GM12873 (cell line): Measurements from ENCODE around the gene KRTAP10-12.

Experiments
- CTCF ChIP-seq: IDR thresholded peaks from 2 replicates; pipeline ENCODE4 v1.5.1; 2012; ENCODE audit warnings: low read depth, mild to moderate bottlenecking, moderate library complexity, low read length, control low read depth; ENCODE audit not compliant: insufficient read depth; ENCODE audit errors: missing control alignments

The KRTAP10-12 gene

DNA sequence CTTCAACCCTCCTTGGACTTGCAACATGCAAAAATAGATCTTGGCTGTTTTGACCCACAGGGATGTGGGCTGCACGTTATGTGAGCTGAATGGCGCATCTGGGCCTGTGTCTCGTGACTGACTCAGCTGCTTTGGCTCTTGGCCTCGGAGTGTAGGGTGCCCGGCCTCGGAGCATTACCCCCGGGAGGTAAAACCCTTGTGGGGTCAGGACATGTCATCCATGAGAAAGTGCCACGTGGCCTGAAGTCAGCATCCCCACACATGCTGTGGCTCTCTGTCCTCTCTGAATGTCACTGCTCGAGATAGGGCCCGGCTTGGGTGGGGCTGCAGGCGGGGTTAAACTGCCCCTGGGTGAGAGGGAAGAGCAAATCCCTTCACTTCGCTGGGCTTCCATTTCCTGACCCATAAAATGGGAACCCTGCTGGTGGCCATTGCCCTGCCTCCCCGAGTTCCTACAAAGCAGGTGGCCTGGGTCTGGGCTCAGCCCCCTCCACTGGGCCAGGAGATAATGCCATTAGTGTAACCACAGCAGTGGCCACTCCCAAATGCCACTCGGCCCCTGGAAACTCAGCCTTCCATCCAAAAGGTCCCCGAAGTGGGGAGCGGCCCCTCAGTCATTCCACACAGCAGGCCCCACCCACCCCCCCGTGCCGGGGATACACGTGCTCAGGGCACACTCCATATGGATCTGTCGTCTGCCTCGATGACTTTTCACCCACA lies 37.2 kb downstream of the KRTAP10-12 start:
- no peak for TF ChIP-seq CTCF

GRCh38 chr21:44734841-44735240 lies 37.9 kb downstream of the KRTAP10-12 start:
- TF ChIP-seq CTCF = no peak

DNA sequence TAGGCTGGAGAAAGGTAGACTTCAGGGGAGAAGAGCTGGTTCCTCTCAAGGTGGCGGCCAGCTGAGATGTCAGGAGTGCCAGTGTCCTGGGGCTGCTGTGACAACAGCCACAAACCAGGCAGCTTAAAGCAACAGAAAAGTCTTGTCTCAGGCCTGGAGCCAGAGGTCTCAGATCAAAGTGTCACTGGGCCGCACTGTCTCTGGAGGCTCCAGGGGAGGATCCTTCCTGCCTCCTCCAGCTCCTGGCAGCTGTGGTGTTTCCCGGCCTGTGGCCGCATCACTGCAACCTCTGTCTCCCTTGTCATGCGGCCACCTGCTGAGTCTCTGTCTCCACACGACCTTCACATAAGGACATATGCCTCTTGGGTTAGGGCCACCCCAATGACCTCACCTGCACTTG lies 38.8 kb downstream of the KRTAP10-12 start:
- TF ChIP-seq CTCF = no peak

DNA sequence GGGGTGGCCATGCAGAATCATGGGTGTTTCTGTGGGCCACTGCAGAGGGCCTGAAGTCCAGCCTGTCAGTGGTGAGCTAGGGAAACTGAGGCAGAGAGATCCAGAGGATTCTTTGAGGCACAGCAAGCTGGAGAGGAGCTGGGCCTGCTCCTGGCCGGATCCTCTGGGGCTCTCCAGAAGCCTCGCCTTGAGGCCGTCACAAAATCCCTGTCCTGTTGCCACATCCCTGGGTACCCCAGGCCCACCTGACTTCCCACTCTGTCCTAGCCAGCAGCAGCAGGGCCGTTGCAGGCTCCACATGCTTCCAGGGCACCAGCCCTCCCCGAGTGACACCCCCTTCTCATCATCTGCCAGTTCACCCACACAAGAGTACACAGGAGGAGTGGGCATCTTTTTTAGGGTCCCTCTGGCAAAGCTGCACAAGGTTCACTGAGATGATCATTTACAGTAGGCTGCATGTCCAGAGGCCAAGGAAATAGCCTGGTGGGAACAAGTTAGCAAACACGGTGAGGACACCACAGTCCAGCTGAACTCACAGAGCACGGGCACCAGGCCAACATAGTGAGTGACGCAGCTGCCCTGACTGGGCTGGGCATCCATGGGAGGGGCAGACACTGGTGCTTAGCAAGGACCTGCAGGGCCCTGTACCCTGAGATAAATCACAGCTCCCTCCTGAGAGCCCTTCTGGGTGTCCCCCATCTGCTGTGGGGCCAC lies 39.5 kb downstream of the KRTAP10-12 start:
- no peak for TF ChIP-seq CTCF

DNA sequence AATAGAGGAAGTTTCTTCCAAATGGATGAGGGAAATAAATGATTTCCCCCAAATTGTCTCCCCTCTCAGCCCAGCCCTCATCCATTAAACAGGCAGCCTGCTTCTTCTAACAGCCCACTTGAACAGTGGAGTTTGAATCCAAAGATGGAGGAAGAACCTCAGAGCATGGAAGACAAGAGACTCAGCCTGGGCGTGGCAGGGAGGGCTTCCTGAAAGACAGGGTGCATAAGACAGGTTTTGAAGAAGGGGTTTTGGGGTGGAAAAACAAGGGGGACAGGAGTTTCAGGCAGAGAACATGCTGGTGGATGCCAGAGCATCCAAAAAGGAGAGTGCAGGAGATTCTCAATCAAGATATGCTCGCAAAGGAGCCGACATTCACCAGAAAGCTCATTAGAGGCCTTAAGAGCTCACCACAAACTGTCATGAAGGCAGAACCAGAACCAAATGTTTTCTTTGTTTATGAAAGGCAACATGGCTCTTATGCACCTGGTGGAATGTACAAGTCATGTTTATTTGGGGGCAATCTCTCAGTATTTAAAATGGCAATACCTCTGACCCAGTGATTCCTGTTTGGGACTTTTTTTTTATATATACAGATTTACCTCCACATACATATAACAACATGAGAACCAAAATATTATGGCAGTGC lies 40.9 kb downstream of the KRTAP10-12 start:
- no peak for TF ChIP-seq CTCF

GRCh38 chr21:44738621-44739020 lies 41.6 kb downstream of the KRTAP10-12 start:
- no peak for TF ChIP-seq CTCF

DNA sequence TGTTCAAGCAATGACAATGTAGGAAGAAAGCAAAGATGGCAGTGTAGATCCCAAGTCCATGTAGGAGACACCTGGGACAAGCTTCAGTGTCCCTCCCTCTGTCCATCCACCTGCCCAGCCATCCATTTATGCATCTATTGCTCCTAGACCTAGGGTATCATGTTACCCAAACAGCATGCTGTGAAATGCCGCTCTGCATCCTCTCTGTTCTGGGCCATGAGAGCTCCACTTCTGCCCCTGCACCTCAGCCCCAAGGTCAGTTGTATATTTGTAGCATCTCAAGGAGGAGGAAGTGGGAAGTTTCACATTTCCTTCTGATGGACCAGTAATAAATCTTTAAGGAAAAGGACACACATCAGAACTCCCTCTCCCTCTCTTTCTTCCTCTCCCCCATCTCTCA lies 42.3 kb downstream of the KRTAP10-12 start:
- TF ChIP-seq CTCF = no peak
